NT2/D1 (cell line): ENCODE data around the gene DYNLRB1.

Source experiments
- SUZ12 ChIP-seq: IDR thresholded peaks from 2 replicates; pipeline ENCODE4 v1.6.1; 2011; ENCODE audit not compliant: insufficient read length, insufficient read depth; ENCODE audit errors: extremely low read depth
- YY1 ChIP-seq: IDR thresholded peaks from 2 replicates; pipeline ENCODE4 v1.6.1; 2011; ENCODE audit not compliant: insufficient read length, insufficient read depth

GRCh38 chr20:34524426-34524825, 8.2 kb downstream of the DYNLRB1 start:
- TF ChIP-seq YY1 = no peak
- TF ChIP-seq SUZ12 = no peak
